Glomerular visceral epithelial cell (primary cell): Measurements from ENCODE around the gene UBL4B.
"Not testable (repeated sequence)": the region's sequence is repeated elsewhere in the genome, so short reads cannot be mapped to it uniquely, and the experiment has no call there.

Experiments
- DNase-seq: peaks from one replicate; pipeline ENCODE4 v3.0.0-alpha.2; 2016; ENCODE audit errors: extremely low spot score

UBL4B gene

GRCh38 chr1:110112143-110112542, at the start of gene UBL4B:
Gene UBL4B (plus strand): TSS chr1:110112443. CDS start chr1:110112535, 92 bp downstream.
- no peak for DNase-seq

- no peak for DNase-seq
Observed at GRCh38 chr1:110062612-110063011, 49.6 kb upstream of the UBL4B start.

GRCh38 chr1:110063781-110064180, 48.5 kb upstream of the UBL4B start:
- DNase-seq: no peak

GRCh38 chr1:110064576-110065337, 47.5 kb upstream of the UBL4B start:
- no peak for DNase-seq

GRCh38 chr1:110065841-110066240, 46.4 kb upstream of the UBL4B start:
- no peak for DNase-seq

GRCh38 chr1:110067479-110067892, 44.8 kb upstream of the UBL4B start:
- DNase-seq: no peak

GRCh38 chr1:110067893-110068645, 44.2 kb upstream of the UBL4B start:
- peak; percentile 11 for DNase-seq

- no peak for DNase-seq
Observed at GRCh38 chr1:110068646-110069403, 43.4 kb upstream of the UBL4B start.

- no peak for DNase-seq
Observed at GRCh38 chr1:110069404-110070281, 42.6 kb upstream of the UBL4B start.

- DNase-seq: no peak
Observed at GRCh38 chr1:110070282-110070669, 42.0 kb upstream of the UBL4B start.

GRCh38 chr1:110070671-110071242, 41.5 kb upstream of the UBL4B start, which contains the start of gene ALX3:
Gene ALX3 (minus strand): TSS chr1:110070672. CDS start chr1:110070612, 60 bp downstream.
- DNase-seq: no peak

- no peak for DNase-seq
Observed at GRCh38 chr1:110074166-110074565, 38.1 kb upstream of the UBL4B start.

GRCh38 chr1:110076789-110077500, 35.3 kb upstream of the UBL4B start:
- DNase-seq: no peak

GRCh38 chr1:110079995-110080394, 32.2 kb upstream of the UBL4B start:
- DNase-seq: not testable (repeated sequence)

- DNase-seq: no peak
Observed at GRCh38 chr1:110081061-110081460, 31.2 kb upstream of the UBL4B start.

GRCh38 chr1:110082477-110082876, 29.8 kb upstream of the UBL4B start:
- DNase-seq: no peak

- no peak for DNase-seq
Observed at GRCh38 chr1:110083061-110083865, 29.0 kb upstream of the UBL4B start.

- no peak for DNase-seq
Observed at GRCh38 chr1:110083866-110084226, 28.4 kb upstream of the UBL4B start.
